BLaER1 treated with 17β-estradiol and CSF1 and Interleukin-3, amounts not matched to agents 10 nM and 100 nM (cell line): ENCODE measurements around the gene SLC24A3.
A peak's percentile ranks its signal among the peaks of the same experiment; 100 is the strongest.

Experiments used
- H3K27ac ChIP-seq, 11 experiments: shearing (Covaris generic); formaldehyde crosslinking; 2 replicates each; pipeline ENCODE4 v1.8.1; 2022
- H3K27me3 ChIP-seq, 11 experiments: shearing (Covaris generic); formaldehyde crosslinking; 2 replicates each; pipeline ENCODE4 v1.8.1; 2022
- H3K36me3 ChIP-seq, 11 experiments: shearing (Covaris generic); formaldehyde crosslinking; 2 replicates each; pipeline ENCODE4 v1.8.1; 2022
- H3K4me1 ChIP-seq, 10 experiments: shearing (Covaris generic); formaldehyde crosslinking; 2 replicates each; pipeline ENCODE4 v1.8.1; 2022
- H3K4me2 ChIP-seq, 11 experiments: shearing (Covaris generic); formaldehyde crosslinking; 2 replicates each; pipeline ENCODE4 v1.8.1; 2022
- H3K4me3 ChIP-seq, 10 experiments: shearing (Covaris generic); formaldehyde crosslinking; 2 replicates each; pipeline ENCODE4 v1.8.1; 2022
- H3K9ac ChIP-seq, 11 experiments: shearing (Covaris generic); formaldehyde crosslinking; 2 replicates each; pipeline ENCODE4 v1.8.1; 2022
- H3K9me3 ChIP-seq, 11 experiments: shearing (Covaris generic); formaldehyde crosslinking; replicated peaks in 1 of 11; 2 replicates each; pipeline ENCODE4 v1.8.1; 2022
- H4K20me1 ChIP-seq, 11 experiments: shearing (Covaris generic); formaldehyde crosslinking; 2 replicates each; pipeline ENCODE4 v1.8.1; 2022
- Cebpa-rat ChIP-seq, 11 experiments: shearing (Covaris generic); IDR thresholded peaks; 2 replicates each; pipeline ENCODE4 v1.8.1; 2022

Gene SLC24A3

DNA sequence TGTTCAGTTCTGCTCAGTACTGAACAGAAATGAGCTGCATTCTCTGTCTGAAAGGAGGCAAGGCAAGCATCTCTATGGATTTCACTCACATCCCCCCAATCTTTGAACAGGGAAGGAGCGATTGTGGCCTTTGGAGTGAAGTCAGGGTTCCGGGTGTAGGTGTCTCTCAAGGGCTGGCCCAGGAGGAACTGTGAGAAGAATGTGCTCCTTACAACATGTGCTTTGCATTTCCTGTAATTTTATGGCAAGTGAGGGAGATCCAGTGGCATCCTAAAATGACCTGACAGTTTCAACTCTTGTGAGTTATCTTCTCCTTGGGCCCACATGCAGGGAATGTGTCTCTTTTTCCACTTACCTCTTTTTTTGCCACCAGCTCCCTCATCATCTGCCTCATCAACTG, 482.6 kb downstream of the SLC24A3 start:
- peak overlapping the region; percentile 64 to 84 (median 73) for H3K4me2 ChIP-seq
- no peaks in the 10 kb centered on the region for H3K27me3 ChIP-seq
- peaks cover 0 to 8% (median 0%) of the 10 kb centered on the region in 11 experiments; a peak in 2 of 22 replicates for H3K9me3 ChIP-seq
- no peak overlapping the region for H3K4me3 ChIP-seq
- H4K20me1 ChIP-seq, result no peaks in the 10 kb centered on the region
- H3K36me3 ChIP-seq, result no peaks in the 10 kb centered on the region
- H3K4me1 ChIP-seq, result peaks cover 18 to 70% (median 46%) of the 10 kb centered on the region in 10 experiments
- peak overlapping the region in 9 of 11 experiments; percentile 3 to 59 (median 33); a peak in 13 of 22 replicates for H3K27ac ChIP-seq
- H3K9ac ChIP-seq, result no peak overlapping the region
- TF ChIP-seq Cebpa-rat (IDR thresholded peaks at IDR 0.05), result no peak

DNA sequence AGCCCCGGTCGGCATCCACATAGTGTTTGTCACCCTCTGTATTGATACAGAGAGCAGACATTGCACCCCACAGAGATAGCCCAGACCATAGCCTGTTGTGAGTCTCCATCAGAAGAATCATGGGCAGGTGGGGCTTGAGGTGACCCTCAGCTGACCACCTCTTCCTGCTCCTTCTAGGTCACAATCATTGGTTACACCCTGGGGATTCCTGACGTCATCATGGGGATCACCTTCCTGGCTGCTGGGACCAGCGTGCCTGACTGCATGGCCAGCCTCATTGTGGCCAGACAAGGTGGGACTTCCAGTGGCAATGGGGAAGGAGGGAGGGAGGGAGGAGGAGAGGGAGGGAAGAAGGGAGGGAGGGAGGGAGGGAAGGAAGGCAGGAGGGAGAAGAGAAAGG, 484.2 kb downstream of the SLC24A3 start:
- H3K36me3 ChIP-seq, result no peaks in the 10 kb centered on the region
- peaks cover 31 to 79% (median 57%) of the 10 kb centered on the region in 10 experiments for H3K4me1 ChIP-seq
- peak overlapping the region in 5 of 11 experiments; percentile 73 to 84 (median 79); a peak in 4 of 22 replicates for H3K4me2 ChIP-seq
- TF ChIP-seq Cebpa-rat (IDR thresholded peaks at IDR 0.05), result no peak
- H3K4me3 ChIP-seq, result no peak overlapping the region
- peaks cover 0 to 8% (median 0%) of the 10 kb centered on the region in 11 experiments; a peak in 2 of 22 replicates for H3K9me3 ChIP-seq
- no peaks in the 10 kb centered on the region for H4K20me1 ChIP-seq
- H3K9ac ChIP-seq, result no peak overlapping the region
- no peaks in the 10 kb centered on the region for H3K27me3 ChIP-seq
- no peak overlapping the region for H3K27ac ChIP-seq

GRCh38 chr20:19697415-19697814, 485.0 kb downstream of the SLC24A3 start:
- Histone ChIP-seq H3K27ac (no peak overlapping the region), H3K9me3 (peaks cover 2 to 10% (median 3%) of the 10 kb centered on the region in 11 experiments; a peak in 19 of 22 replicates), H3K9ac (no peak overlapping the region)

GRCh38 chr20:19699180-19699971, 486.9 kb downstream of the SLC24A3 start:
- Histone ChIP-seq H3K4me2 (peak overlapping the region in 7 of 11 experiments; percentile 20 to 87 (median 80); a peak in 13 of 22 replicates), H3K9ac (no peak overlapping the region), H3K4me3 (no peak overlapping the region), H3K36me3 (no peaks in the 10 kb centered on the region), H4K20me1 (no peaks in the 10 kb centered on the region), H3K27me3 (no peaks in the 10 kb centered on the region), H3K27ac (peak overlapping the region in 1 of 11 experiments; percentile 85; a peak in 1 of 22 replicates), H3K4me1 (peaks cover 34 to 64% (median 52%) of the 10 kb centered on the region in 10 experiments), H3K9me3 (peaks cover 10 to 20% (median 12%) of the 10 kb centered on the region in 11 experiments)
- TF ChIP-seq Cebpa-rat (IDR thresholded peaks at IDR 0.05), result no peak

More at GRCh38 chr20:19697415-19697814, 485.0 kb downstream of the SLC24A3 start:
- H3K36me3 ChIP-seq, result no peaks in the 10 kb centered on the region
- H4K20me1 ChIP-seq, result no peaks in the 10 kb centered on the region
- no peak overlapping the region for H3K4me2 ChIP-seq
- no peaks in the 10 kb centered on the region for H3K27me3 ChIP-seq
- H3K4me1 ChIP-seq, result peaks cover 36 to 83% (median 61%) of the 10 kb centered on the region in 10 experiments
- no peak for TF ChIP-seq Cebpa-rat (IDR thresholded peaks at IDR 0.05)
- no peak overlapping the region for H3K4me3 ChIP-seq

GRCh38 chr20:19701429-19701828, 489.0 kb downstream of the SLC24A3 start:
- no peaks in the 10 kb centered on the region for H3K36me3 ChIP-seq

GRCh38 chr20:19706463-19706862, 494.0 kb downstream of the SLC24A3 start:
- H3K36me3 ChIP-seq, result no peaks in the 10 kb centered on the region
- H3K27ac ChIP-seq, result peak overlapping the region in 2 of 11 experiments; percentile 35; a peak in 3 of 22 replicates
- H3K4me3 ChIP-seq, result no peak overlapping the region
- no peak for TF ChIP-seq Cebpa-rat (IDR thresholded peaks at IDR 0.05)
- no peak overlapping the region for H3K9ac ChIP-seq
- no peaks in the 10 kb centered on the region for H4K20me1 ChIP-seq
- peaks cover 10 to 17% (median 12%) of the 10 kb centered on the region in 11 experiments for H3K9me3 ChIP-seq
- H3K27me3 ChIP-seq, result no peaks in the 10 kb centered on the region
- peaks cover 18 to 44% (median 30%) of the 10 kb centered on the region in 10 experiments for H3K4me1 ChIP-seq
- H3K4me2 ChIP-seq, result peak overlapping the region; percentile 11 to 75 (median 47); a peak in 20 of 22 replicates

More at GRCh38 chr20:19701429-19701828, 489.0 kb downstream of the SLC24A3 start:
- Histone ChIP-seq H3K27me3 (no peaks in the 10 kb centered on the region), H3K4me3 (no peak overlapping the region), H4K20me1 (no peaks in the 10 kb centered on the region), H3K27ac (peak overlapping the region; percentile 7 to 85 (median 78); a peak in 20 of 22 replicates), H3K4me1 (peaks cover 18 to 64% (median 42%) of the 10 kb centered on the region in 10 experiments), H3K4me2 (peak overlapping the region; percentile 64 to 87 (median 80); a peak in 21 of 22 replicates), H3K9ac (peak overlapping the region in 9 of 11 experiments; percentile 26 to 64 (median 59); a peak in 15 of 22 replicates), H3K9me3 (peaks cover 10 to 20% (median 12%) of the 10 kb centered on the region in 11 experiments)
- TF ChIP-seq Cebpa-rat (IDR thresholded peaks at IDR 0.05), result no peak

DNA sequence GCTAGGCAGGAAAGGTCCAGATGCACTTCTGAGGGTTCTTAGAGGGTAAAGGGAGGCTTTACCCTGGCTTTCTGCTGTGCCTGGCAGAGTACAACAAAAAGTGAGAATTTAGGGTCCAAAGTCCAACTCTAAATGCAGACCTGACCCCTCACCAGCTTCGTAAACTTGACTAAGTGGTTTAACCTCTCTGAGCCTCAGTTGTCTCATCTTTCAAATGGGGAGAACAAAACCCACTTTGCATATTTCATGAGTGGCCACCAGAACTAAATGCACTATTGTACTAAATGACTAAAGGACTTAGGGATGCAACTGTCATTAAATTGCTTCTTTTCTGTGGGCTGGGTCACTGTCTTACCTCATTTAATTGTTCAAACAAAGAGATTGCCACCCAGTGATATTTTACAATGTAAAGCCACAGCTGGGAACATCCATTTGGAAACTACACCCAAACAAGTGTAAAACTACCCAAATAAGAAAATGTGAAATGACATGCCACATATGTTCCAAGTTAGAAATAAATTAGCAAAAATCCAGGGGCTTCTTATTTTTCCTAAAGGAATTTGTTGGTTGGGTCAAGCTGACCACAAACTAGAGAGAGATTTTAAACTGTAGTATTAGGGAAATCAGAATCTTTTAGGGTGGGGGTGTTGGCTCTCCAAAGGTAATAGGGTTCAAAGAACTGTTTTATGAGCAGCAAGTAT, 497.3 kb downstream of the SLC24A3 start:
- no peaks in the 10 kb centered on the region for H3K27me3 ChIP-seq
- H4K20me1 ChIP-seq, result no peaks in the 10 kb centered on the region
- no peak overlapping the region for H3K4me3 ChIP-seq
- H3K4me2 ChIP-seq, result peak overlapping the region in 4 of 11 experiments; percentile 6 to 43 (median 10); a peak in 2 of 22 replicates
- no peak overlapping the region for H3K9ac ChIP-seq
- H3K27ac ChIP-seq, result 0 out of 22 replicates have a peak overlapping the region, but pooled peaks of 1 of the 11 experiments have one; percentile 3
- peaks cover 11 to 31% (median 23%) of the 10 kb centered on the region in 10 experiments for H3K4me1 ChIP-seq
- H3K9me3 ChIP-seq, result peaks cover 0 to 1% (median 0%) of the 10 kb centered on the region in 11 experiments; a peak in 3 of 22 replicates
- no peaks in the 10 kb centered on the region for H3K36me3 ChIP-seq
- no peak for TF ChIP-seq Cebpa-rat (IDR thresholded peaks at IDR 0.05)

GRCh38 chr20:19710336-19711120, 498.1 kb downstream of the SLC24A3 start:
- no peaks in the 10 kb centered on the region for H4K20me1 ChIP-seq
- no peak overlapping the region for H3K9ac ChIP-seq
- H3K27ac ChIP-seq, result no peak overlapping the region
- H3K36me3 ChIP-seq, result no peaks in the 10 kb centered on the region
- peaks cover 11 to 25% (median 21%) of the 10 kb centered on the region in 10 experiments for H3K4me1 ChIP-seq
- no peaks in the 10 kb centered on the region for H3K27me3 ChIP-seq
- H3K4me2 ChIP-seq, result no peak overlapping the region
- H3K4me3 ChIP-seq, result no peak overlapping the region
- TF ChIP-seq Cebpa-rat (IDR thresholded peaks at IDR 0.05), result no peak
- H3K9me3 ChIP-seq, result peaks cover 2 to 9% (median 6%) of the 10 kb centered on the region in 11 experiments; a peak in 21 of 22 replicates
